Esophagus squamous epithelium (tissue), 4 donors: ENCODE data around the gene HP1BP3.

Experiments used
- POLR2A ChIP-seq, 4 donors: fragments of 450-650 bp; IDR thresholded peaks; one replicate each; pipeline ENCODE4 v1.6.1; 2017; ENCODE audit warnings: antibody characterized with exemption in 4 of 4, mild to moderate bottlenecking in 4 of 4, moderate library complexity in 3 of 4
- TF ChIP-seq, protein P1 (sequence below), 6 experiments: fragments of 450-650 bp in 4 of 6; fragments of 200-600 bp in 2 of 6; sonication (generic) in 2 of 6; IDR thresholded peaks; one replicate each; pipeline ENCODE4 v1.5.1; 2016 to 2019; ENCODE audit warnings: antibody characterized with exemption in 6 of 6, mild to moderate bottlenecking in 4 of 6, moderate library complexity in 4 of 6

DNA sequence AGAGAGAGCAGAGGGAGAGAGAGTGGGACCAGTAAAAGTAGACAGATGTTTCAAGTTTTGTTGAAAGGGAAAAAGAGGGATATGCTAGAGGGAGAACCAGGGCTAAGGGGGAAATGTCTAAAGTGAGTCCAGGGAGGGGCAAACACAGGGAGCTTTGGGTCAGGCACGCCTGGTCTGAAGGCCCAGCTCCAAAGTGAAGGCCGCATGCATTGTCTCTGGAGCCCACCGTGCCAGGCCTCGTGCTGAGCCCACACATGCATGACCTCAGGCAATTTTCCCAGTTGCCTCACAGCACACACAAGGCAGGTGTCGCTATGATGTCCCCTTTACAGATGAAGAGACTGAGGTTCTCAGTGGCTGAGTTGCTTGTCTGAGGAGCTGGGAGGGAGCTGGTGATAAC lies 85.3 kb downstream of the HP1BP3 start:
- TF ChIP-seq, protein P1, sequence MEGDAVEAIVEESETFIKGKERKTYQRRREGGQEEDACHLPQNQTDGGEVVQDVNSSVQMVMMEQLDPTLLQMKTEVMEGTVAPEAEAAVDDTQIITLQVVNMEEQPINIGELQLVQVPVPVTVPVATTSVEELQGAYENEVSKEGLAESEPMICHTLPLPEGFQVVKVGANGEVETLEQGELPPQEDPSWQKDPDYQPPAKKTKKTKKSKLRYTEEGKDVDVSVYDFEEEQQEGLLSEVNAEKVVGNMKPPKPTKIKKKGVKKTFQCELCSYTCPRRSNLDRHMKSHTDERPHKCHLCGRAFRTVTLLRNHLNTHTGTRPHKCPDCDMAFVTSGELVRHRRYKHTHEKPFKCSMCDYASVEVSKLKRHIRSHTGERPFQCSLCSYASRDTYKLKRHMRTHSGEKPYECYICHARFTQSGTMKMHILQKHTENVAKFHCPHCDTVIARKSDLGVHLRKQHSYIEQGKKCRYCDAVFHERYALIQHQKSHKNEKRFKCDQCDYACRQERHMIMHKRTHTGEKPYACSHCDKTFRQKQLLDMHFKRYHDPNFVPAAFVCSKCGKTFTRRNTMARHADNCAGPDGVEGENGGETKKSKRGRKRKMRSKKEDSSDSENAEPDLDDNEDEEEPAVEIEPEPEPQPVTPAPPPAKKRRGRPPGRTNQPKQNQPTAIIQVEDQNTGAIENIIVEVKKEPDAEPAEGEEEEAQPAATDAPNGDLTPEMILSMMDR (IDR thresholded peaks at IDR 0.05), result no peak
- no peak for TF ChIP-seq POLR2A (IDR thresholded peaks at IDR 0.05)
